GM23248 (cell line): ENCODE measurements around the gene PDE3A.

Experiments
- EZH2 ChIP-seq: fragments of 200-600 bp; sonication (generic); IDR thresholded peaks from 2 replicates; pipeline ENCODE4 v1.6.1; 2018; ENCODE audit warnings: antibody characterized with exemption, mild to moderate bottlenecking; ENCODE audit not compliant: insufficient read depth, poor library complexity, severe bottlenecking
- EZH2phosphoT487 ChIP-seq: fragments of 200-600 bp; sonication (generic); IDR thresholded peaks from 2 replicates; pipeline ENCODE4 v1.6.1; 2018; ENCODE audit warnings: antibody characterized with exemption, moderate library complexity, mild to moderate bottlenecking, low read depth; ENCODE audit not compliant: insufficient read depth

DNA sequence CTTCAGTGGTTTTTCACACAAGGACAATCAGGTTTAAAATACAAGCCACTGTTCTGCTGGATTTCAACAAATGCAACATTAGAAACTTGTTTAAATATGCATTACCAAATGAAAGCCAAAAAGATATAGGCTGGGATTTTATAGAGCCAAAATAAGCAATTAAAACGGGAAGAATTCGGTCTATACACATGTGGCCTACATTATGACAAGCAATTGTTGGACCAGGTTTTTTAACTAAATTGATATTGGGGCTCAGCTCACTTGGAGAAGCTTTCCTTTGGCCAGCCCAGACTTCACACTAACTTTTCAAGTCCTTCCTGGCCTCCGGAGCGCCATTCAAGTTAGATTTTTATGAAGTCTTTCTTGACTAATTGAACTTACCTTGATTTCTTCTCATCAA is 16.9 kb upstream of the PDE3A start:
- no peak for TF ChIP-seq EZH2
- TF ChIP-seq EZH2phosphoT487: no peak
